H1 (cell line): ENCODE measurements around the gene ROBO2. TPM values are rescaled to one million over a fixed set of nuclear protein-coding genes. Genes with fewer than 3 reads are reported as not detected.

Experiments
- CTCF ChIA-PET: fragments of 300-600 bp; sonication (Branson Sonifier 250); formaldehyde crosslinking; loops from one replicate; lab custom pipeline; 2021; ENCODE audit not compliant: partially characterized antibody; lab: Charles Lee
- POLR2A ChIA-PET: fragments of 300-600 bp; sonication (Branson Sonifier 250); formaldehyde crosslinking; loops from one replicate; lab custom pipeline; 2021; ENCODE audit warnings: inconsistent platforms; ENCODE audit not compliant: partially characterized antibody; lab: Charles Lee
- DNase-seq, 2 experiments: peaks; one replicate each; pipeline versions ENCODE4 v3.0.0 to v3.0.0-alpha.2; 2010 to 2022; ENCODE audit warnings: low spot score in 2 of 2, low read depth in 1 of 2, mixed read lengths in 1 of 2
- FAIRE-seq: peaks from 2 replicates; lab custom pipeline; 2011; peaks lifted over from hg19 to GRCh38; lab: Jason Lieb, UNC
- H2AFZ ChIP-seq: 2 replicates; pipeline ENCODE4 v1.8.1; 2012; ENCODE audit warnings: low read length, inconsistent platforms
- H2AK5ac ChIP-seq: 2 replicates; pipeline ENCODE4 v1.6.1; 2013; ENCODE audit warnings: low read depth, low read length
- H2BK120ac ChIP-seq: replicated peaks from 2 replicates; pipeline ENCODE3; 2013; ENCODE audit warnings: low read depth, low read length, inconsistent platforms
- H2BK12ac ChIP-seq: 2 replicates; pipeline ENCODE4 v1.6.1; 2013; ENCODE audit warnings: low read depth, low read length
- H2BK15ac ChIP-seq: 2 replicates; pipeline ENCODE4 v1.6.1; 2013; ENCODE audit warnings: low read length
- H2BK20ac ChIP-seq: 2 replicates; pipeline ENCODE4 v1.6.1; 2013; ENCODE audit warnings: low read length
- H2BK5ac ChIP-seq: 2 replicates; pipeline ENCODE4 v1.6.1; 2013; ENCODE audit warnings: low read depth, low read length
- H3K14ac ChIP-seq: 2 replicates; pipeline ENCODE4 v1.6.1; 2013; ENCODE audit warnings: inconsistent platforms; ENCODE audit not compliant: insufficient read length
- H3K18ac ChIP-seq: 2 replicates; pipeline ENCODE4 v1.6.1; 2013; ENCODE audit warnings: low read length; ENCODE audit errors: extremely low read depth
- H3K23ac ChIP-seq: 2 replicates; pipeline ENCODE4 v1.6.1; 2013; ENCODE audit warnings: inconsistent platforms; ENCODE audit not compliant: insufficient read length
- H3K23me2 ChIP-seq: 2 replicates; pipeline ENCODE4 v1.6.1; 2013; ENCODE audit warnings: low read depth, low read length
- H3K27ac ChIP-seq: 2 replicates; pipeline ENCODE4 v1.6.1; 2011; ENCODE audit warnings: low read depth, low read length, inconsistent platforms
- H3K27me3 ChIP-seq, 4 experiments: replicated peaks in 1 of 4; 1 replicate in 1 of 4; 2 replicates in 3 of 4; pipeline versions ENCODE4 v1.6.1 to v1.8.1; 2011 to 2013; ENCODE audit warnings: low read length in 3 of 4, mild to moderate bottlenecking in 3 of 4, inconsistent platforms in 2 of 4, mixed read lengths in 2 of 4, moderate library complexity in 1 of 4; ENCODE audit not compliant: control insufficient read depth in 3 of 4, insufficient read depth in 3 of 4; ENCODE audit errors: extremely low read depth in 1 of 4
- H3K36me3 ChIP-seq, 4 experiments: 2 replicates each; pipeline versions ENCODE4 v1.6.1 to v1.8.1; 2011 to 2013; ENCODE audit warnings: mild to moderate bottlenecking in 4 of 4, low read length in 3 of 4, moderate library complexity in 2 of 4, control low read depth in 1 of 4, inconsistent platforms in 1 of 4; ENCODE audit not compliant: insufficient read depth in 4 of 4, control insufficient read depth in 2 of 4
- H3K4ac ChIP-seq: replicated peaks from 2 replicates; pipeline ENCODE3; 2013; ENCODE audit warnings: low read length, low read depth, mixed read lengths, inconsistent platforms; ENCODE audit not compliant: insufficient read length
- H3K4me1 ChIP-seq, 4 experiments: replicated peaks in 1 of 4; 1 replicate in 1 of 4; 2 replicates in 3 of 4; pipeline versions ENCODE4 v1.6.1 to v1.8.1; 2011 to 2013; ENCODE audit warnings: low read length in 3 of 4, inconsistent platforms in 2 of 4, mixed read lengths in 1 of 4; ENCODE audit not compliant: insufficient read depth in 4 of 4, control insufficient read depth in 3 of 4
- H3K4me2 ChIP-seq, 2 experiments: 2 replicates each; pipeline versions ENCODE4 v1.6.1 to v1.8.1; 2011 to 2013; ENCODE audit warnings: low read depth in 2 of 2, low read length in 2 of 2, control low read depth in 1 of 2, inconsistent platforms in 1 of 2, mild to moderate bottlenecking in 1 of 2; ENCODE audit not compliant: insufficient read depth in 1 of 2
- H3K4me3 ChIP-seq, 4 experiments: fragments of 200-600, 300-600 bp in 1 of 4; sonication (generic), shearing (Covaris generic), sonication (Bioruptor Twin) in 1 of 4; 2 replicates each; pipeline versions ENCODE4 v1.5.1 to v1.8.1; 2011 to 2016; ENCODE audit warnings: low read length in 4 of 4, low read depth in 3 of 4, control low read depth in 2 of 4, inconsistent platforms in 2 of 4, mild to moderate bottlenecking in 2 of 4, mixed read lengths in 1 of 4, moderate library complexity in 1 of 4; ENCODE audit not compliant: insufficient read depth in 2 of 4; ENCODE audit errors: extremely low read depth in 1 of 4
- H3K56ac ChIP-seq: replicated peaks from 2 replicates; pipeline ENCODE3; 2013; ENCODE audit warnings: low read depth, mild to moderate bottlenecking, mixed read lengths, low read length, inconsistent platforms; ENCODE audit not compliant: insufficient read length
- H3K79me1 ChIP-seq: 2 replicates; pipeline ENCODE4 v1.6.1; 2013; ENCODE audit warnings: low read depth, low read length, control low read depth
- H3K79me2 ChIP-seq, 2 experiments: 2 replicates each; pipeline versions ENCODE4 v1.6.1 to v1.8.1; 2012 to 2013; ENCODE audit warnings: low read length in 2 of 2, mild to moderate bottlenecking in 2 of 2, inconsistent platforms in 1 of 2; ENCODE audit not compliant: insufficient read depth in 2 of 2, control insufficient read depth in 1 of 2
- H3K9ac ChIP-seq, 4 experiments: replicated peaks in 1 of 4; 1 replicate in 1 of 4; 2 replicates in 3 of 4; pipeline versions ENCODE4 v1.6.1 to v1.8.1; 2011 to 2013; ENCODE audit warnings: low read depth in 3 of 4, low read length in 3 of 4, control low read depth in 2 of 4, mild to moderate bottlenecking in 2 of 4, moderate library complexity in 2 of 4, inconsistent platforms in 1 of 4; ENCODE audit errors: extremely low read depth in 1 of 4
- H3K9me3 ChIP-seq, 2 experiments: 2 replicates each; pipeline versions ENCODE4 v1.6.1 to v1.8.1; 2012 to 2013; ENCODE audit warnings: mild to moderate bottlenecking in 2 of 2, moderate library complexity in 2 of 2, control low read depth in 1 of 2, inconsistent platforms in 1 of 2, low read depth in 1 of 2, low read length in 1 of 2, mixed read lengths in 1 of 2; ENCODE audit not compliant: insufficient read depth in 2 of 2
- H4K20me1 ChIP-seq, 2 experiments: replicated peaks in 1 of 2; 2 replicates each; pipeline versions ENCODE3 to v1.8.1; 2011 to 2013; ENCODE audit warnings: inconsistent platforms in 2 of 2, low read length in 2 of 2, mild to moderate bottlenecking in 1 of 2; ENCODE audit not compliant: insufficient read depth in 2 of 2, control insufficient read depth in 1 of 2
- H4K5ac ChIP-seq: 2 replicates; pipeline ENCODE4 v1.6.1; 2013; ENCODE audit warnings: low read length, low read depth, mixed read lengths, inconsistent platforms; ENCODE audit not compliant: insufficient read length
- H4K8ac ChIP-seq: 2 replicates; pipeline ENCODE4 v1.8.0; 2013; ENCODE audit warnings: mild to moderate bottlenecking, moderate library complexity, low read length, inconsistent platforms; ENCODE audit not compliant: insufficient read depth; ENCODE audit errors: extremely low read depth
- H4K91ac ChIP-seq: replicated peaks from 2 replicates; pipeline ENCODE3; 2013; ENCODE audit warnings: low read length, mixed read lengths, inconsistent platforms; ENCODE audit not compliant: insufficient read length
- ATF3 ChIP-seq: IDR thresholded peaks from 2 replicates; pipeline ENCODE4 v1.6.1; 2011; ENCODE audit warnings: low read depth, mild to moderate bottlenecking, low read length; ENCODE audit not compliant: insufficient read depth
- CTBP2 ChIP-seq: IDR thresholded peaks from 2 replicates; pipeline ENCODE4 v1.7.0; 2011; ENCODE audit warnings: borderline replicate concordance, mild to moderate bottlenecking, moderate library complexity, mixed read lengths, low read length; ENCODE audit not compliant: insufficient read depth, insufficient read length
- KDM4A ChIP-seq: IDR thresholded peaks from one replicate; pipeline ENCODE4 v1.7.1; 2012; ENCODE audit warnings: low read depth, mild to moderate bottlenecking, moderate library complexity, low read length, inconsistent platforms; ENCODE audit not compliant: severe bottlenecking
- RAD21 ChIP-seq, 2 experiments: IDR thresholded peaks in 1 of 2; conservative IDR thresholded peaks in 1 of 2; 2 replicates each; pipeline ENCODE4 v1.6.1; 2011; ENCODE audit warnings: low read depth in 2 of 2, low read length in 2 of 2, improper control_type of control experiment in 1 of 2, inconsistent platforms in 1 of 2, mild to moderate bottlenecking in 1 of 2, moderate library complexity in 1 of 2
- RBBP5 ChIP-seq: IDR thresholded peaks from 2 replicates; pipeline ENCODE4 v1.7.1; 2012; ENCODE audit warnings: low read depth, mild to moderate bottlenecking, inconsistent platforms, low read length, moderate library complexity, borderline replicate concordance
- SP1 ChIP-seq: IDR thresholded peaks from 2 replicates; pipeline ENCODE4 v1.6.1; 2011; ENCODE audit warnings: low read depth, low read length
- SUZ12 ChIP-seq: fragments of 200-600 bp; sonication (generic); IDR thresholded peaks from 2 replicates; pipeline ENCODE4 v1.6.1; 2012; ENCODE audit warnings: mild to moderate bottlenecking, inconsistent platforms, low read length, moderate library complexity, mixed read lengths
- WGBS, 2 experiments: shearing (Covaris generic) in 1 of 2; methylation state at CpG; one replicate each; pipeline versions ENCODE4 v1.1.6 to v1.1.7; 2013 to 2015; ENCODE audit warnings: low lambda C conversion rate in 2 of 2, mixed read lengths in 2 of 2, inconsistent platforms in 1 of 2, low coverage in 1 of 2, missing lambda C conversion rate in 1 of 2; ENCODE audit not compliant: insufficient replicate concordance in 2 of 2, insufficient coverage in 1 of 2, insufficient read length in 1 of 2; ENCODE audit errors: extremely low coverage in 1 of 2, missing lambda C conversion rate in 1 of 2; 5-methylcytosine and 5-hydroxymethylcytosine counted together
- polyA plus RNA-seq, 7 experiments: library from polyadenylated mRNA; depleted of rRNA in 3 of 7; stranded (reverse) in 5 of 7; unstranded in 2 of 7; fragments of >200 nt in 5 of 7; fragments of 200-250 nt in 2 of 7; gene quantifications; 1 replicate in 5 of 7; 2 replicates in 1 of 7; 4 replicates in 1 of 7; pipeline versions ENCODE4 v1.2.1 to v1.2.3, GENCODE V29; 2011 to 2013; ENCODE audit warnings: missing spikeins in 2 of 7, mixed read lengths in 2 of 7
- total RNA-seq: library from RNA; stranded (reverse); fragmentation: NEBNext Ultra II Directional; extraction: Animal tissue kit (Norgen Biotek cat#: 25700); gene quantifications from 2 replicates; pipeline ENCODE4 v1.2.1, GENCODE V29; 2021
- TF ChIP-seq, protein P1 (sequence below): IDR thresholded peaks from 2 replicates; pipeline ENCODE4 v1.6.1; 2012; ENCODE audit warnings: inconsistent platforms

The ROBO2 gene
- total and polyA plus RNA-seq, 2 of the 8 experiments (the other 6 are each of a cell fraction or from before 2014, with no cell fraction given): 1.5 to 2.9 TPM

- TF ChIP-seq, protein P1, sequence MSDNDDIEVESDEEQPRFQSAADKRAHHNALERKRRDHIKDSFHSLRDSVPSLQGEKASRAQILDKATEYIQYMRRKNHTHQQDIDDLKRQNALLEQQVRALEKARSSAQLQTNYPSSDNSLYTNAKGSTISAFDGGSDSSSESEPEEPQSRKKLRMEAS: no peak
- TF ChIP-seq SP1: no peak
- TF ChIP-seq RAD21 (IDR thresholded peaks at IDR 0.05 in 1 of 2, conservative IDR thresholded peaks at IDR 0.05 in 1 of 2; ENCODE audit: low read depth in 2 of 2, low read length in 2 of 2): no peak
- TF ChIP-seq SUZ12: no peak
- no peak for TF ChIP-seq ATF3
- no peak for TF ChIP-seq CTBP2
- TF ChIP-seq RBBP5: no peak
- no peak for TF ChIP-seq KDM4A
- TF ChIP-seq, all 59 proteins: peak for 0
- Histone ChIP-seq H3K23ac (no peak overlapping the region), H3K27ac (no peak overlapping the region), H3K27me3 (no peaks in the 10 kb centered on the region), H4K91ac (no peak overlapping the region), H2BK5ac (no peak overlapping the region), H3K4me1 (no peaks in the 10 kb centered on the region), H3K36me3 (no peaks in the 10 kb centered on the region), H4K8ac (no peak overlapping the region), H3K56ac (no peak overlapping the region), H2BK20ac (no peak overlapping the region), H2BK15ac (no peak overlapping the region), H3K9me3 (no peaks in the 10 kb centered on the region), H3K14ac (no peak overlapping the region), H2BK12ac (no peak overlapping the region), H2AFZ (no peak overlapping the region), H2BK120ac (no peak overlapping the region), H4K5ac (no peak overlapping the region), H3K4ac (no peak overlapping the region), H3K9ac (no peak overlapping the region), H3K79me2 (no peaks in the 10 kb centered on the region), H3K18ac (no peak overlapping the region), H2AK5ac (no peak overlapping the region), H3K79me1 (no peaks in the 10 kb centered on the region), H4K20me1 (no peaks in the 10 kb centered on the region), H3K4me2 (no peak overlapping the region), H3K4me3 (no peak overlapping the region), H3K23me2 (no peaks in the 10 kb centered on the region)
- POLR2A ChIA-PET: no interaction called here
- CTCF ChIA-PET: interaction anchor here (0.8 to 2.4 kb wide), 4 partner anchors 12 to 221 kb away, joined by 4 to 16 read pairs (median 6); no protein-coding TSS in a partner anchor
- WGBS, 2 experiments: 89% methylated on average over 6 of the region's 6 CpGs; no CpG with 5 or more reads in 1 of the 2 experiments
- no peak for DNase-seq
- FAIRE-seq: no peak
These were observed 219.8 kb downstream of the ROBO2 start for GRCh38 chr3:77259694-77260093.
